ENCODE data around the gene TM4SF4. TPM values are rescaled to one million over a fixed set of nuclear protein-coding genes. Genes with fewer than 3 reads are reported as not detected.
"Not testable (repeated sequence)": the region's sequence is repeated elsewhere in the genome, so short reads cannot be mapped to it uniquely, and the experiment has no call there.

The TM4SF4 gene, protein sequence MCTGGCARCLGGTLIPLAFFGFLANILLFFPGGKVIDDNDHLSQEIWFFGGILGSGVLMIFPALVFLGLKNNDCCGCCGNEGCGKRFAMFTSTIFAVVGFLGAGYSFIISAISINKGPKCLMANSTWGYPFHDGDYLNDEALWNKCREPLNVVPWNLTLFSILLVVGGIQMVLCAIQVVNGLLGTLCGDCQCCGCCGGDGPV
- not detected in 2 replicates for total RNA-seq (2014; rRNA removed; shearing (Covaris generic))

DNA sequence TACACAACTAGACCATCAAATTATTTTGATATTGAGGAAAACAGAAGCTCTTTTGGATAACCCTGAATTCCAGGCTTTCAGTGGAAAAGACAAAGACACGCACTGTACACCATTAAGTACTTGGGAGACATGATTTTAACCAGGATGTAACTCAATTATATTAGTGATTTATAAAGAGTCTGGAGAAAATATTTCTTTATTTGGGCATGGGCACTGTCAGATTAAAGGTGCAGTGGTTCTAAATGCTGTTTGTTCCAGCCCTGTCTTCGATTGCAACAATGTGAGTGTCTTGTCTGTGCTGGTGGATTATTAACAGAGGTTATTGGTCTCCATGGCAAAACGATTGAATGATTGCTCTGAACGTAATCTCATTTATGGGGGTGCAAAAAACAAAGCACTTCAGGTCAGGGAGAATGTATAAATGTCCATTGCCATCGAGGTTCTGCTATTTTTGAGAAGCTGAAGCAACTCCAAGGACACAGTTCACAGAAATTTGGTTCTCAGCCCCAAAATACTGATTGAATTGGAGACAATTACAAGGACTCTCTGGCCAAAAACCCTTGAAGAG is at the start of gene TM4SF4:
Gene TM4SF4, plus strand, starts transcription at position 448 of the 568 bp plus-strand sequence. CDS start 181 bp downstream, outside the sequence.
- DNase-seq (ENCODE audit: low spot score), result no peak

DNA sequence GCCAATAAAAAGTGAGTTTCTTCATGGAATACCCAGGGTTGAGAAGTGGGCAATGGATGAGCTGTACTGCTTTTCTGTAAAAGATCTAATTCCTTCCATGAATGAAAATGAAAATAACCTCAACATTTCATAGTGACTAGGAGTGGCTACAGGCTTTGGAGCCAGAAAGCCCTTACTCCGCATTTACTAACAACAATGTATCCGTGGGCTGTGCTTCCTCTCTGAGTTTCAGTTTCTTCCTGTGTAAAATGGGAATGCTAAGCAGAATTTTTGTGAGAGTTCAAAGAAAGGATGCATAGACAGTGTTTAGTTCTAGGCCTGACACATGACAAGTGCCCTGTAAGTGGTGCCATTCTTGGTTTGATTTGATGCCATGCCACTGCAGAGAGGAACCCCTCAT is 49.6 kb upstream of the TM4SF4 start:
- no peak for DNase-seq (ENCODE audit: low spot score)

DNA sequence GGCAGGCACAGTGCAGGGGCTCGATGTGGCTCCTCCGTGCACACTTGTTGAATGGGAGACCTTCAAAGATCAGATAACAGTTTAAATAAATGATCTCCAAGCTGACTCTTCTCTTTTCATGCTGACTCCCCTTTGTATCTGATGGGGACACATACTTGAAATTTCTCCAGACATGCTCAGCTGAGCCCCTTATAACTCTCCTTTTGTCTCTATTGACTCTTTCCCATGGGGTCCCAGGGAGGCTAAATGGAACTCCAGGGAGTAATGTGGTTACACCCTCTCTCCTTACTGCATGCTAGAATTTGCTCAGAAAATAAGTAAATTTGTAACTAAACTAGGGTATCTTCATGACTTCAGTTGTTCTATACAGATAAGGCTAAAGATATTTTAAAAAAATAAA is 48.2 kb upstream of the TM4SF4 start:
- DNase-seq (ENCODE audit: low spot score), result no peak

DNA sequence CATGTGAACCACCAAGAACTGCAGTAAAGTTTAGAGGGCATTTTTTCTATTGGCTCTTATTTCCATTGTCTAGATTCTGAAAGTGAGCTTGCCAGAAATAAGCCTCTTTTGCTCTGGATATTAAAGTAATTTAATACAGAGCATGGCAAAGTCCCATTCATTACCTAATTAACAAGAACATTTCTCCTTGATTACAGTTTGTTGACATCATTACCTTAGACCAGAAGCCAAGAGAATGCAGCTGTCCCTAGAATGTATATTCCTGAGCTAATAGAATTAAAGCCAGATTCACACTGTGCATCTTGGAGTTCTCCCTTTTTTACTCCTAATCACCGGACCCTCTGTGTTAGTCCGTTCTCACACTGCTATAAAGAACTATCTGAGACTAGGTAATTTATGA is 46.4 kb upstream of the TM4SF4 start:
- no peak for DNase-seq (ENCODE audit: low spot score)

DNA sequence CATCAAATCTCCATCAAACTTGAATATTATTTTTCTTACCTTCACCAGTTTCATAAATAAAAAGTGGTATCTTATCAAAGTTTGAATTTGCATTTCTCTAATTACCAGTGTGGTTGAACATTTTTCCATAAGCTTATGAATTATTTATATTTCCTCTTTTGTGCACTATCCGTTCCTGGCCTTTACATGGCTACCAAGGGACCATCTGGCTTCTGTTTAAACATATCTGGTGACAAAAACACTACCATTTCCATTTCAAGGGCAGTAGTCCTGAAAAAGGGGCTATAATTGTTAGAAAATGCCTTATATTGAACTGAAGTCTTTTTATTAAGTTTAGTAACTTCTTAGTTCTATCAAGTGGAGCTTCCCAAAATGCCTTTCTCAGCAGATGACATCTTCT is 44.3 kb upstream of the TM4SF4 start:
- no peak for DNase-seq (ENCODE audit: low spot score)

DNA sequence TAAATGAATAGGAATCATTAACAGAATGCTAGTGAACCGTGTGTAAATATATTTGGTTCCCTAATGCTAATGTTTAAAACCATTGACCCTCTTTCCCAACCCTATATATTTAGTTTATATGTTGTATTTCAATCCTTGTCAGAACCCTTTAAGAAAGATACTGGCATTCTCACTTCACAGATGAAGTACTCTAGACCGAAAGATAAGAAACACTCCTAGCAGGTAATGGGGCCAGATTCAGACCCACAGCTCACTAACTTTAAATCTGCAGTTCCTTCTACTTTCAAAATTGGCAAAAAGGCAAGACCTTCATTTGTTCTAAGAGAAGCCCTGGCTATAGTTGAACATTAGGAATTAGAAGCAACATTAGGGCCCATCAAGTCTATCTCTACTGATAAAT is 42.3 kb upstream of the TM4SF4 start:
- DNase-seq (ENCODE audit: low spot score), result no peak

DNA sequence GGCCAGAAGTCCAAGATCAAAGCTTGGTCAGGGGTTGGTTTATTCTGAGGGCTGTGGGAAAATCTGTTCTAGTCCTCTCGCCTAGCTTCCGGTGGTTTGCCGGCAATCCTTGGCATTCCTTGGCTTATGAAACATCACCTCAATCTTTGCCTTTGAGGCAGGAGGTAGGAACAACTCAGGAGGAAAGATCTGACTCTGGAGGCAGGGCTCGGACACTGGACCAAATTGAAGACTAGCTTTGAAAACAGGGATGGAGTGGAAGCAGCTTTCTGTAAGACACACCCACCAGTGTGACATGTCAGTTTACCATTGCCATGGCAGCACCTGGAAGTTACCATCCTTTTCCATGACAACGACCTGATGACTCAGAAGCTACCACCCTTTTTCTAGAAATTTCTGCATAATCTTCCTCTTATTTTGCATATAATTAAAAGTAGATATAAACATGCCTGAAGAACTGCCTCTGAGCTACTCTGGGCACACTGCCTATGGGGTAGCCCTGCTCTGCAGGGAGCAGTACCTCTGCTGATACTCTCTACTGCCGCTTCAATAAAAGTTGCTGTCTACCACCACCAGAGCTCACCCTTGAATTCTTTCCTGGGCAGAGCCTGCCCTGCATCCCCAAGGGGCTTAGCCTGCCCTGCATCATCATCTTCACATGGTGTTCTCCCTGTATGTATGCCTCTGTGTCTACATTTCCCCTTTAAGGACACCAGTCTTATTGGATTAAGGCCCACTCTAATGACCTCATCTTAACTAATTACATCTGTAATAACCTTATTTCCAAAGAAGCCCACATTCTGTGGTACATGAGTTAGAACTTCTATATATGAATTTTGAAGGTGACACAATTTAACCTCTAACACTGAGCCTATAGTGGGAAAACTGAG is 38.3 kb upstream of the TM4SF4 start:
- DNase-seq (ENCODE audit: low spot score), result no peak

DNA sequence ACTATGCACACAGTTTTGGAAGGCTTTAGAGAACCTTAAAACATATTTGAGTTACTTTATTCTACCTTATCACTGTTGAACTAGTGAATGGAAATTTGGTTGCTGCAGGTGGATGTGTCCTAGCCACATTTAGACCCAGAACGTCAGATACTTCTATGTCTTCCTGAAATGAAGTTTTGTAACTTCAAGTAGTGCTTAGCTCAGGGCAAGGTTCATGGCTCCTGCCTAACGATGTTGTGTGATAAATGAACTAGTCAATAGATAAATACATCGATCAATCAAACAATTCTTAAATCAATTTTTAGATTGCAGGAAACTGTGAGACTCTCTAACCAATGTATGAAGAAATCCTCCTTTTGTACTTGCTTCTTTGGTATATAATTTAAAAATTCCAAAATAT is 37.2 kb upstream of the TM4SF4 start:
- DNase-seq (ENCODE audit: low spot score), result no peak

DNA sequence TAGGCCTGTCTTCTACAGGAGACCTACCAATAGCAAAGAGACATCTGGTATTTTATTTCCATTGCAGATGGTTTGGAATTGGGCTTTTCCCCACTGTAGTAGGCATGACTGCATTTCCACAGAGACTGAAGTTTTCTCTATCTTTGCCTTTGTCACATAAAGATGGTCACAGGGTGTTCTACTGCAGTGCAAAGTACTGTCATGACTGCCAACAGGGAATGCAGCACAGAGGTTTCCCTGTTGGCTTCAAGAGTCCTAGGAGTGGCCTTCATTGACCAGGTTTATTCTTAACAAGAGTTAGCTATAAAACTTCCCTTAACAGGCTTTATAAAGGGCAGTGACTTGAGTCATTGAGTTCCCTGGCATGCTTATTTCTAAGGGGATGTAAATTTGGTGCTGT is 36.8 kb upstream of the TM4SF4 start:
- no peak for DNase-seq (ENCODE audit: low spot score)

DNA sequence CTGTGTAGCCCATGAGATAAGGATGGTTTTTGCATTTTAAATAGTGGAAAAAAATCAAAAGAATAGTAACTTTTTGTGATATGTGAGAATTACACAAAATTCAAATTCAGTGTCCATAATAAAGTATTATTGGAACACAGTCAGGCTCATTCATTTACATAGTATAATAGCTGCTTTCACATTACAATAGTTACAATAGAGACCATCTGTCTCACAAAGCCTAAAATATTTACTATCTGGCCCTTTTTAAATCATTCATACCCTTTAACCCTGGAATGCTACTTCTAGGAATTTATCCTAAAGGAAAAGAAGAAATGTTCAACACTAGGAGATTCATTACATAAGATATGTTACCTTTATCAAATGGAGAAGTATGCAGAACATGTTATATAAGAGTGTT is 35.5 kb upstream of the TM4SF4 start:
- no peak for DNase-seq (ENCODE audit: low spot score)

DNA sequence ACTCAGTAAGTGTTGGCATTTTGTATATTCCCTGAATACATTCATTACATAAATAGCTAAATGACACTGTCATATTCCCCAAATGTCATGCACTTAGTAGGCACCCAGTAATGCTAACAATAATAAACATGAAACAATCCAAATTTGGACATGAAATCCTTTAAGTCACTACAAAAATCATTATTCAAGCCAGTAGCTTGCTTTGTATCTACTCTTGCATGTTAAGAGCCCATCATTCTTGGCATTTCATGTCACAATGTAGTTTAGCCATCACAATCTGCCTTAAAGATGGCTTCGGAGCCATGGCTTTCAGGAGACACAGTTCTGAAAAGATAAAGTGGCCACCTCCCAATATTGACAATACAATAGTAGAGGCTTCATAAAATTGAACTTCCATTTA is 32.9 kb upstream of the TM4SF4 start:
- DNase-seq (ENCODE audit: low spot score), result no peak

DNA sequence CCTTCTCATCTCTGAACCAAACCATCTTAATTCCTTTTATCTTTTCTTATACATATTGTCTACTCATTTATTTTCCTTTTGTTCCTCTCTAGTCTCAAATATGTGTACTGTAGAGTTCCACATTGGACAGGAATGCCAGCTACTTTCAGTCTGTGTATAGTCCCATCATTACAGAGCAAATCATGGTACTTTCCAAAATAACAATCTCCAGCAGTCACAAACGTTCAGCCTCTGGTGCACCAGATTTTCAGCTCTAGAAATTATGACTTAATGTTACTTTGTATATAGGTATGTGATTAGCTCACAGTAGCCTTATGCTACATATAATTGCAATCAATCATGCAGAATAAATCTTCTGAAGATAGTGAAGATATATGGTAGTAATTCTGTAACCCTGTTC is 32.5 kb upstream of the TM4SF4 start:
- DNase-seq (ENCODE audit: low spot score), result no peak

DNA sequence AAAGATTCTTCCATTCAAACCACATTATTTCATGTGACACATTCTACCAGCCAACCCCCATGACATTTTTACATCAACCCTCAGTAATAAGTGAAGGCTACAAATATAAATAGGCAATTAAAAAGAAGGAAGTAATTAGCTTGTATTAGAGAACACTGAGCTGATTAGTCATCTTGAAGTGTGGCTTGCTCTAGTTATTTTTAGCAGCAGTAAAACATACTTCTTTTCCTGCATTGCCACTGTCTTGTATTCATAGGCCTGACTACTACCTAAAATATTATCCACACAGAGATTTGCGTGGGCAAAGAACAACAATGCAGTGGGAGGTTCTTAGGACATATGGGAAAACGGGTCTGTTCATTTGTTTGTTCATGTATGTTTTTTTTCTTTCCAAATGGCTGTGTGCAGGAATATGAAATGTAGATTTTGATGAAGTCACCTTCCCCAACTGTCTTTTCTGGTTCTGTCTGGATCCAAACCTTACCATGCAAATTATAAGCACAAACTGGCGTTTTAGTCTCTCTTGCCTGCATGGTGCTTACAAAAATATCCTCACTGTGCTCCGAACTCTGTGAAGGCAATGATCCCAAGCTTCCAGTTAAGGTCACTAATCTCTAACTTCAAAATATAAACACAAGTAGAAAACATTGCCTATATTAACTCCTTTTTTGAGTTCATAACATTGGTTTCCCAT is 31.5 kb upstream of the TM4SF4 start:
- DNase-seq (ENCODE audit: low spot score), result peak; percentile 69

DNA sequence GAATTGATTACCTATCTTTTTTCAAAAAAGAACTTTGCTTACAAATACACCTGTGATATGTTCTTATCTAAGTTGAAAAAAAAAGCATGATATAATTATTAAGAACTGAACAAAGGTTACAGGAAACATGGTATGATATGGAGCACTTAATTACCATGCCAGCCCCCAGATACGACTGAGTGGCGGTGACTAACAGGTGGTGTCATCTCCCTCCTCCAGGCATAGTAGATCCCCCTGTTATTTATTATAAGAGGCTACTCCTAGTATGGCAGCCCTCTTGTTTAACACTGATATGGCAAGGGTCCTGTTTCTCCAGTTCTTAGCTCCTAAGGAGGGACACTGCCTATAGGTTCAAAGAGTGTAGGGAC is 31.0 kb upstream of the TM4SF4 start:
- no peak for DNase-seq (ENCODE audit: low spot score)

DNA sequence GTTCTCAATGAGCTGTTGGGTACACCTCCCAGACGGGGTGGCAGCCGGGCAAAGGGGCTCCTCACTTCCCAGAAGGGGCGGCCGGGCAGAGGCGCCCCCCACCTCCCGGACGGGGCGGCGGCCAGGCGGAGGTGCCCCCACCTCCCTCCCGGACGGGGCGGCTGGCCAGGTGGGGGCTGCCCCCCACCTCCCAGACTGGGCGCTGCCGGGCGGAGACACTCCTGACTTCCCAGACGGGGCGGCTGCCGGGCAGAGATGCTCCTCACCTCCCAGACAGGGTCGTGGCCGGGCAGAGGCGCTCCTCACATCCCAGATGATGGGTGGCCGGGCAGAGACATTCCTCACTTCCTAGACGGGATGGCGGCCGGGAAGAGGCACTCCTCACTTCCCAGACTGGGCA is 29.6 kb upstream of the TM4SF4 start:
- not testable (repeated sequence) for DNase-seq (ENCODE audit: low spot score)

DNA sequence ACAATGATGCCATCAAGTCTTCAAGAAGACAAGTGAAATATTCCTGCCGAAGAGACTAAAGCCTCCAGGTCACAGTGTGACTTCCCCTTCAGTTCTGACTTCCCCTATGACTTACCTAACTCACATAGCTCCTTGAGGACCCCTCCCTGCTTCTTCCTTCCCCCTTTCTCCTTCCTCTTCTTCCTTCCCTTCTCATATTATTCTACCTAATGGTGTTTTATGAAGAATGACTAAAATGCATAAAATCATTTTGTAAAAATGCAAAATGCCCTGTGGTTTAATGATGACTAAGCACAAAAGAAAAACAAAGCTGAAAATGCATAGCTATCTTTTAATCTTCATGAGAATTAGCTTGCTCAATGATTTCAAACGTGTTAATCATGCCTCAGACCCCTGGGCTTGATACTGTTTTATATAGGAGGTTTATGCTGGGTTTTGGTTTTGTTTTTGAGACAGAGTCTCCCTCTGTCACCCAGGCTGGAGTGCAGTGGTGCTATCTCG is 26.1 kb upstream of the TM4SF4 start:
- DNase-seq (ENCODE audit: low spot score), result peak; percentile 58

DNA sequence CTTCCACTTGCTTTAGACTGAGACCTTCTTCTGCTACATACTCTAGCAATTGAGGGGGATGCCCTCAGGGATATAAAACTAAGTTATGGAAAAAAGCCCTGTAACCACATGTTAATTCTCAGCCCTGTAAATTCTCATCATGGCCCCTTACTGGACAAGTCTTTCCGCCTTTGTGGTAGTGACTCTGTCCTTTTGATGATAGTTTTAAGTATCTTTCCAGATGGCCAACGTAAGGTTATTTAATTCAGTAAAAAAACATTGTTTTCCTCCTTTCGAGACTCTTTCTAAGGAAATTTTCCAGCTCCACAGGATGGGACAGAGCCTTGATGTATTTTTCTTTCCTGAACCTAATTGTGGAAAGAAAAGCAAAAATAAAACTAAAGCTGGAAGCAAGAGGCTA is 25.3 kb upstream of the TM4SF4 start:
- DNase-seq (ENCODE audit: low spot score), result no peak

DNA sequence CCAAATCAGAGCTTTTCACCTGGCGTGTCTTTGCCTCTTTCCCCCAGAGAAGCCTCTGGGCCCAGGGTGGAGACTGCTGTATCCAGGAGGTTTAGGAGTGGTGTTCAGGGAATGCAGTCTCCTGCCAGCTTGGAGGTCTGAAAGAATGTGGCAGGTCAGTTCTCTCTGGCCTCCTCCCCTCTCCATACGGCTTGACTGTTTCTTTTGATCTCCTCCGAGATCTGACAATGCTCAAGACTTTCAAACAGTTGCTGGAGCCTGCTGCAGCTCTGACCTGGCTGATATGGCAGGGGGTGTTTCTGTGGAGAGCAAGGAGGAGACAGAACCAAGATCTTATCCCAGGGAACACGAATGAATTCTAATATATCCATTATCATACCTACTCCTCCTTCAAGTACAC is 24.7 kb upstream of the TM4SF4 start:
- no peak for DNase-seq (ENCODE audit: low spot score)

DNA sequence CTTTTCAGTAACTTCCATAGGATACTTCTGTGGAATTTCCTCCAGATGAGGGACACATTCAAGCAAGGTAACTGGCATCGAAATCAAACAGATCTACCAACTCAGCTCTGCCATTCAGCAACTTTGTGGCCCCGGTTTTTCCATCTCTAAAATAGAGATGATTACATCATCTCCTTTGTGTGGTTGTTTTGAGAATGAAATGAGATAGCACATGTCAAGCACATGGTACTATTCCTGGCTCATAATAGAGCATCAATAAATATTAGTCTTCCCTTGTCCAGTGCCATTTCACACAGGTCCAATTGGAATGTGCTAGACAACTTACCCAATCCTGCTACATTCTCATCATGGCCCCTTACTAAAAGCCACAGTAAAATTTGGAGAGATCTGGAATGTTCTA is 24.2 kb upstream of the TM4SF4 start:
- no peak for DNase-seq (ENCODE audit: low spot score)

DNA sequence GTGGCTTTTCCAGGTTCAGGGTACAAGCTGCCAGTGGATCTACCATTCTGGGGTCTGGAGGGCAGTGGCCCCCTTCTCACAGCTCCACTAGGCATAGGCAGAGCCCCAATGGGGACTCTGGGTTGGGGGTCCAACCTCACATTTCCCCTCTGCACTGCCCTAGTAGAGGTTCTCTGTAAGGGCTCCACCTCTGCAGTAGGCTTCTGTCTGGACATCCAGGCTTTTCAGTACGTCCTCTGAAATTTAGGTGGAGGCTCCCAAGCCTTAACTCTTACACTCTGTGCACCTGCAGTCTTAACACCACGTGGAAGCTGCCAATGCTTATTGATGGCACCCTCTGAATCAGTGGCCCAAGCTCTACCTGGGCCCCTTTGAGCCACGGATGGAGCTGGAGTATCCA is 22.5 kb upstream of the TM4SF4 start:
- no peak for DNase-seq (ENCODE audit: low spot score)

DNA sequence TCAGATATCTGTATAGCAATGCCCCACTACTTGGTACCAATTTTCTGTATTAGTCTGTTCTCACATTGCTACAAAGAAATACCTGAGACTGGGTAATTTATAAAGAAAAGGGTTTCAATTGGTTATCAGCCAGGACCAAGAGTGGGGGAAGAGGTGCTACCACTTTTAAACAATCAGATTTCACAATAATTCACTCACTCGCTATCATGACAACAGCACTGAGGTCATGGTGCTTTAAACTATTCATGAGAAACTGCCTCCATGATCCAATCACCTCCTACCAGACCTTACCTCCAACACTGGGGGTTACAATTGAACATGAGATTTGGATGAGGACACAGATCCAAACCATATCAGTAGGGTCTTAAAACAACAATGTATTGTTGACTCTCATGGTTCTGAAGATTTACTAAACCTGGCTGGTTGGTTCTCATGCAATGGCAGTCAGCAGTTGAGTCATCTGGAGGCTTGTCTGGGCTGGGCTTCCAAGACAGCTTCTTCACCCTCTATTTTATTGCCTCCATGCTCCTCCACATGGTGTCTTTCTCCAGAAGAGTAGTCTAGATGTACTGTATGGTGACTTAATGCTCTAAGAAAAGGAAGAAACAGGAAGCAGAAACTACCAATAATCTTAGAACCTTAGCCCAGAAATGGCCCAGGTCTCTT is 21.2 kb upstream of the TM4SF4 start:
- DNase-seq (ENCODE audit: low spot score), result no peak

DNA sequence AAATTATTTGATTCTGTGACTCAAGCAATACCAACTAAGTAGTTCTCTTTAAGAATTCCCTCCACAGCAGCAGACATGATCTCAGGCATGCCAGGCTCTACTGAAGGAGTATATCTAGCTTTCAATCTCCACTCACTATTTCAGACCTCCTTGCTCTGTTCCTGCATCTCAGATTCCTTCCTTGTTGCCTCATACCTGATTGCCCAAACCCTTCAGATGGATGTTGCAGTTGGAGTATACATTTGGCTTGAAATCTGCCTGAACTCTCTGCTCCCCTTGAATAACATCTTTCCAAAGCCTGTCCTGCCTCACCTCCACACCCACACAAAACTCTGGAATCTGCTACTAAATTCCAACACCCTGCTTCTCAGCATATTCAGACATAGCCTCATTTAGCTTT is 19.8 kb upstream of the TM4SF4 start:
- no peak for DNase-seq (ENCODE audit: low spot score)
